SJSA1 (cell line): ENCODE results near the gene TARBP1. TPM values are rescaled to one million over a fixed set of nuclear protein-coding genes. Genes with fewer than 3 reads are reported as not detected.

Source experiments
- DNase-seq, 2 experiments: peaks; one replicate each; pipeline ENCODE4 v3.0.0-alpha.2; 2015 to 2020; ENCODE audit warnings: low spot score in 2 of 2, low read depth in 1 of 2
- H3K27ac ChIP-seq: fragments of 250-450 bp; sonication (Bioruptor Pico); 2 replicates; pipeline ENCODE4 v1.5.1; 2020; ENCODE audit warnings: mild to moderate bottlenecking, moderate library complexity
- H3K27me3 ChIP-seq: fragments of 250-450 bp; sonication (Bioruptor Pico); replicated peaks from 2 replicates; pipeline ENCODE4 v1.5.1; 2020; ENCODE audit warnings: mild to moderate bottlenecking, moderate library complexity
- H3K36me3 ChIP-seq: fragments of 250-450 bp; sonication (Bioruptor Pico); 2 replicates; pipeline ENCODE4 v1.5.1; 2020; ENCODE audit warnings: mild to moderate bottlenecking
- H3K4me1 ChIP-seq: fragments of 250-450 bp; sonication (Bioruptor Pico); replicated peaks from 2 replicates; pipeline ENCODE4 v1.6.1; 2021; ENCODE audit warnings: mild to moderate bottlenecking
- H3K4me3 ChIP-seq: fragments of 250-450 bp; sonication (Bioruptor Pico); 2 replicates; pipeline ENCODE4 v1.5.1; 2020; ENCODE audit warnings: mild to moderate bottlenecking
- H3K9me3 ChIP-seq: fragments of 250-450 bp; sonication (Bioruptor Pico); replicated peaks from 2 replicates; pipeline ENCODE4 v1.5.1; 2020; ENCODE audit warnings: mild to moderate bottlenecking
- total RNA-seq: library from RNA; depleted of rRNA; stranded (reverse); fragments of >200 nt; shearing (Covaris generic); gene quantifications from 2 replicates; pipeline ENCODE4 v1.2.3, GENCODE V29; 2014

TARBP1 gene
- total RNA-seq, 1 experiment from 2014 or later: 18.9 TPM

DNA sequence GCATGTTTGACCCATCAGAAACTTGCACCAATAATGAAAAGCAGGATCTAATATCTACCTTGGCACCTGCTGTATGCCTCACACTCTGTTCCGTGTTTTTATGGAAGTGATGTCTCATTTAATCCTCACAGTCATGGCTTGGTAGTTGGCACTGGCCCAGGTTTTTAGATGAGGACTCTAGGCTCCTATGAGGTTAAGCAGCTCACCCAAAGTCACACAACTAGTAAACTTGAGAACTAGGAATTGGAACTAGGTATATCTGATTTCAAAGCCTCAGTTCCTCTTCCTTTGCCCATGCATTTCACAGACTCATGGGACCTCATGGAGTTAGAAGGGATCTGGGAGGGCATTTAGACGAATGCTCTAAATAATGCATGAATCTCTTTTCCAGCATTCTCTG lies 21.3 kb upstream of the TARBP1 start:
- DNase-seq: no peak
- Histone ChIP-seq H3K27ac (peak overlapping the region; percentile 91), H3K36me3 (no peaks in the 10 kb centered on the region), H3K9me3 (no peaks in the 10 kb centered on the region), H3K27me3 (no peaks in the 10 kb centered on the region), H3K4me1 (peaks cover 39% of the 10 kb centered on the region), H3K4me3 (no peak overlapping the region)

DNA sequence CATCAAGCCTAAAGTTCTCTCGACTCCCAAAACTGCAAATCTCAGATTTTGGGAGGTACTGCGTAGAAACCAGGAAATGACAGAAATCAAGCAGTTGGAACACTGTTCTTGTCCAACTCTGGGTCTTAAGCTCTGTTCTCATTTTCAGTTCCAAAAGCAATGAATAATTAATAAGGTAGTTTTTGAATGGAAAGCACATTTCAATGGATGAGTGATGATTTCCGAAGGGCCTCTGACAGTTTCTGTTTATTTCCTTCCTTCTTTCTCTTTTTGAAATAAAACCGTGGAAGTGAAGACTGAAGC lies 20.9 kb upstream of the TARBP1 start:
- Histone ChIP-seq H3K9me3 (no peaks in the 10 kb centered on the region), H3K36me3 (no peaks in the 10 kb centered on the region), H3K27ac (peak overlapping the region; percentile 91), H3K27me3 (no peaks in the 10 kb centered on the region), H3K4me3 (no peak overlapping the region), H3K4me1 (peaks cover 40% of the 10 kb centered on the region)
- DNase-seq: no peak

DNA sequence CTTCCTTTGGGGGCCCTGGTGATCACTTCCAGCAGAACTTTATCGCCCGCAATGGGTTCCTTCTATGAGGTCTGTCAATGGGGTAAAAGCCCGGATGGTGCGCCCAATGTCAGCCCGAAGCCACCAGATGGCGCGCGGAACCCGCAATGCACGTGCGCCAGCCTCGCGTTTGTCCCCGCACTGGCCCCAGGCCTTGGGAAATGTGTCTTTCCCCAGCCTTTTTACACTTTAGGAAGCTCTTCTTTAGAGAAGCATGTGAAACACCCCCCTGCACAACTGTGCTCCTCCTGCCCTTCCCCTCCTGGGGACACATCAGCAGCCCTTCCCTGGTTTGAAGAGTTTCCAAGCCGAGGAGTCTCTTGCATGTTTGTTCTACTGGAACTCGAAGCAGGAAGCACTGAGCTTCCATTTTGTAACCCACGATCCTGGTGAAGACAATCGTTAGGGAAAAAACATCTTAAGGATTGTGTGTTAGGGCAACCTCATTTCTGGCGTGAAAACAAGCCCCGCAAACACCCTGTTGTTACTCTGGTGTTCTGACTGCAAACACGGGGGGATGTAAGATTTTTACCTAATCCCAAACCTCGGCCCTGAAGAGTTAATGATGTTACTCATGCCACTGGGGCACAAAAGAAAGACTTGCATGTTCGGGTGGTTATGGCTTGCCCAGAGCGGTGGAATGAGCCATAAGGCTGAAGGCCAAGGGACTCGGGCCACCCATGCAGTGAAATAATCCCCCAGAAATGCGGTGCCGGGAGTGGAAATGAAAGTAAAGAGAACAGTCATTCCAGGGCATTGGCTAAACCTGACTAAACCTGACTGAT lies 20.4 kb upstream of the TARBP1 start:
- peak overlapping the region; percentile 91 for H3K27ac ChIP-seq
- H3K9me3 ChIP-seq: no peaks in the 10 kb centered on the region
- DNase-seq: peak; percentile 97
- H3K27me3 ChIP-seq: no peaks in the 10 kb centered on the region
- peaks cover 46% of the 10 kb centered on the region for H3K4me1 ChIP-seq
- H3K36me3 ChIP-seq: no peaks in the 10 kb centered on the region
- H3K4me3 ChIP-seq: no peak overlapping the region

DNA sequence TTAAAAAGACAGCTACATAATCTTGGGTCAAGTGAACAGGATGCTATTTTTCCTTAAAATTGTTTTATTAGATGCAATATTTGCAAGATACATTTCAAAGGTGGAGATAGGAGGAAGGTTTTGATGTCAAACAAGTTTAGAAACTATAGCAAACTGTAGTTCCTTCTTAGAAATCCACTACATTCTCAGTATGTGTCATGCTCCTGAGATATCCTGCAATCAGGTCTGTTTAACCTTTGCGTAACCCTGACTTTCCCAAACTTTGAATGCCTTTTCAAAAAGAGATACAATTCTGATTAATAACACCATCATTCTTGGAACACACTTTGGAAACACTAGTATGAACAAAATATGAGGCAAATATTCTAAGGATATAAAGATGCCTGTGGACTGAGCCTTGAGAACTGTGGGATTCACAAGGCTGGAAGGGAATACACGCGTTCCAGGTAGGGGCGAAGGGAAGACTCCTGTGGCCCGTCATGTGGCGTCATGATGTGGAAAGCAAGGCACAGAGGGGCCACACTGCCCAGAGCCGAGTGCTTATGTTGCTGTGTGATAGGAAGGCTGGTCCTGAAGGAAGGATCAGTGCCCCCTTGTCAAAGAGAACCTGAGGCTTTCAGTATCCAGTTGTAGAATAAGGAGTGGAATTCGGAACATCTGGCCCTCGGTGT lies 19.6 kb upstream of the TARBP1 start:
- H3K4me1 ChIP-seq: peaks cover 53% of the 10 kb centered on the region
- H3K27ac ChIP-seq: peak overlapping the region; percentile 91
- H3K36me3 ChIP-seq: no peaks in the 10 kb centered on the region
- H3K9me3 ChIP-seq: no peaks in the 10 kb centered on the region
- H3K4me3 ChIP-seq: no peak overlapping the region
- H3K27me3 ChIP-seq: no peaks in the 10 kb centered on the region
- DNase-seq: no peak

DNA sequence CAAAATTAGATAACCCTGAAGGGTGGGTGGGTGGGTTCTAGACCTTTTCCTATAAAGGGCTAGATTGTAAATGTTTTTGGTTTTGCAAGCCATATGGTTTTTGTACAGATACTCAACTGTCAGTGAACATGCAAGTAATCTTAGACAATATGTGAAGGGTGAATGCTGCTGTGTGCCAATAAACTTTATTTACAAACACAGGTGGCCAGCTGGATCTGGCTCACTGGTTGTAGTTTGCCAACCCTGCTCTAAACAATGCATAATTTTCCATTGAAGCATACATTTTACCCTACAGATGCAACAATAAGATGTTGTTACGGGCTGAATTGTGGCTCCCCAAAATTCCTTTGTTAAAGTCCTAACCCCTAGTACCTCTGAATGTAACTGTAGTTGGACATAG lies 18.6 kb upstream of the TARBP1 start:
- Histone ChIP-seq H3K4me1 (peaks cover 57% of the 10 kb centered on the region), H3K27me3 (no peaks in the 10 kb centered on the region), H3K36me3 (no peaks in the 10 kb centered on the region)

DNA sequence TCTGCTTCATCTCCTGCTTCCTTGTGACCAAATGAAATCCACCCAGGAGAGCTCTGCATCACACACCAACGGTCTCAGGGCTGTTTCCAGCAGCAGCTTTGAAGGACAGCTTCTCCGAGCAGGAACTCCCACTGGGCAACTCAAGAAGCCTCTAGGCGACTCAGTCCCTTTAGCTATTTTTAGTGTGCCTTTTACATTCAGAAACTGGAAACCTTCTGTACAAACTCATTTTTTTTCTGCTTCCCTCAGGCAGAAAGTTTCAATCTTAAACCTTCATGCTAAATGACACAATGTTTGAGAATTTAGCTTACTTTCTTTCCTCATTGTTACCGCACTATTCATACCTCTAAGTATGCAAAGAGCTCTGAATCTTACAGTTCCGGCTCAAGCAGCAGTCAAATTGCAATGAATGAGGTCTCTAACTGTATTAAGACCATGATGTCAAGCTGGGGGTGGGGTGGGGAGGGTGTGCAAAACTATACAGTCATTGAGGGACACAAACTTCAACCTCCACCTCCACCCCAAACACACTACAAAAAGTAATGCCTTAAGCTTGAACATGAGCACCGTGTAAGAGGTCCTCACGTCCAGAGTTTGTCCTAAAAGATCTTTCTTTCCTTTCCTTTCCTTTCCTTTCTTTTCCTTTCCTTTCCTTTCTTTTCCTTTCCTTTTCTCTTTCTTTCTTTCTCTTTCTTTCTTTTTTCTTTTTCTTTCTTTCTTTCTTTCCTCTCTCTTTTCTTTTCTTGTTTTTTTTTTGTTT lies 16.4 kb upstream of the TARBP1 start:
- H3K4me1 ChIP-seq: peaks cover 44% of the 10 kb centered on the region
- peak; percentile 87 to 95 for DNase-seq
- H3K9me3 ChIP-seq: no peaks in the 10 kb centered on the region
- H3K4me3 ChIP-seq: peak overlapping the region; percentile 4; the same call in 1 of the 2 replicates
- no peaks in the 10 kb centered on the region for H3K36me3 ChIP-seq
- H3K27me3 ChIP-seq: no peaks in the 10 kb centered on the region
- H3K27ac ChIP-seq: peak overlapping the region; percentile 95

More for the DNA sequence above, 18.6 kb upstream of the TARBP1 start:
- H3K27ac ChIP-seq: no peak overlapping the region
- no peak for DNase-seq
- H3K4me3 ChIP-seq: no peak overlapping the region
- H3K9me3 ChIP-seq: no peaks in the 10 kb centered on the region

DNA sequence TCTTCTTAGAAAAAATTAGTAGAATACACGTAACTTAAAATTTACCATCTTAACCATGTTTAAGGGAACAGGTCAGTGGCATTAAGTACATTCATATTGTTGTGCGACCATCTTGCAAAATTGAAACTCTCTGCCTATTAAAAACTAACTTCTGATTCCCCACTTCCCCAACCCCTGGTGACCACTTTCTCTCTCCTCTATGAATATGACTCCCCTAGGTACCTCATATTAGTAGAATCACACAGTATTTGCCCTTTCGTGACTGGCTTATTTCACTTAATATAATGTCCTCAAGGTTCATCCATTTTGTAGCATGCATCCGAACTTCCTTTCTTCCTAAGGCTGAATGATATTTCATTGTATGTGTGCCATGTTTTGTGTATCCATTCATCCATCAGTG lies 15.1 kb upstream of the TARBP1 start:
- DNase-seq: no peak
- H3K27ac ChIP-seq: peak overlapping the region; percentile 95
- no peaks in the 10 kb centered on the region for H3K36me3 ChIP-seq
- no peak overlapping the region for H3K4me3 ChIP-seq
- no peaks in the 10 kb centered on the region for H3K9me3 ChIP-seq
- no peaks in the 10 kb centered on the region for H3K27me3 ChIP-seq
- H3K4me1 ChIP-seq: peaks cover 35% of the 10 kb centered on the region

DNA sequence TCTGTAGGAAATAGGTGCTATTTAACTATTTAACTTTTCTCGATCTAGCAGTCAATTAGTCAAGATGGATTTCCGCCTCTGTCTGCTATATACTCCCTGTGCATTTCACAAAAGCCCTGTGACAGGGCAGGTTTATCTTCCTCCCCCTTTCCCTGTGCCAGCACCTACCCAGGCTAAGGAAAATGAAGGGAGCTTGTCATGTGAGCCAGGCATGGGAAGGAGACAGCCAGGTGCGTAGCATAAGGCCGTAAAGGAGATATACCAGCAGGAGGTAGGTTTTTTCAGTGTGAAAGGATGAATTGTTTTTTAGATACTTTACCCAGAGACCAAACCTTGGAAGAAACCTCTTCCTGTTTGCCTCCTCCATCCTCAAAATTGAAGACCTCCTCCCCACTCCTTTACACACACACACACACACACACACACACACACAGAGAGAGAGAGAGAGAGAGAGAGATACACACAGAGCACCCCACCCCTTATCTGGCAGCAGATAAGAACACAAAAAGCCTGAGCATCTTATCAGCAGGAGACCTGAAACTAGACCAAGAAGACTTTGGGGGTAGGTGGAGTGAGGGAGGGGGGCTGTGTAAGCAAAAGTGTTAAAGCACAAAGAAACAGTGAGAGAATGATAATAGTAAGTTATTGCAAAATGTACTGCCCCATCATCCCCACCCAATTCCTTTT lies 12.0 kb upstream of the TARBP1 start:
- H3K27me3 ChIP-seq: no peaks in the 10 kb centered on the region
- H3K9me3 ChIP-seq: no peaks in the 10 kb centered on the region
- no peak overlapping the region for H3K4me3 ChIP-seq
- DNase-seq: no peak
- no peaks in the 10 kb centered on the region for H3K36me3 ChIP-seq
- H3K27ac ChIP-seq: no peak overlapping the region
- H3K4me1 ChIP-seq: peaks cover 33% of the 10 kb centered on the region

DNA sequence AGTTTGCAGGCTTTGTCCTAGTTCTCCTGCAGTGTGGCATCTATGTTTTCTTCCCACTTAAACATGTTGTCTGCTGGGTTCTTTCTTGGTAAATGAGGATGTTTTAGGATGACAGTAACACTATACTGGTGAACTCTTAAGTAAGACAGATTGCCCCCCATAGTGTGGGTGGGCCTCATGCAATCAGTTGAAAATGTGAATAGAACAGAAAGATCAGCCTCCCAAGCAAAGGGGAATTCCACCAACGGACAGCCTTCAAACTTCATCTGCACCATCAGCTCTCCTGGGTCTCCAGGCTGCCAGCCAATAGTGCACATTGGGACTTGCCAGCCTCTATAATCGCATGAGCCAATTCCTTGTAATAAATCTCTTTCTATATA lies 10.7 kb upstream of the TARBP1 start:
- Histone ChIP-seq H3K27me3 (no peaks in the 10 kb centered on the region), H3K27ac (no peak overlapping the region), H3K4me1 (peaks cover 26% of the 10 kb centered on the region), H3K36me3 (no peaks in the 10 kb centered on the region), H3K4me3 (no peak overlapping the region), H3K9me3 (no peaks in the 10 kb centered on the region)
- no peak for DNase-seq

DNA sequence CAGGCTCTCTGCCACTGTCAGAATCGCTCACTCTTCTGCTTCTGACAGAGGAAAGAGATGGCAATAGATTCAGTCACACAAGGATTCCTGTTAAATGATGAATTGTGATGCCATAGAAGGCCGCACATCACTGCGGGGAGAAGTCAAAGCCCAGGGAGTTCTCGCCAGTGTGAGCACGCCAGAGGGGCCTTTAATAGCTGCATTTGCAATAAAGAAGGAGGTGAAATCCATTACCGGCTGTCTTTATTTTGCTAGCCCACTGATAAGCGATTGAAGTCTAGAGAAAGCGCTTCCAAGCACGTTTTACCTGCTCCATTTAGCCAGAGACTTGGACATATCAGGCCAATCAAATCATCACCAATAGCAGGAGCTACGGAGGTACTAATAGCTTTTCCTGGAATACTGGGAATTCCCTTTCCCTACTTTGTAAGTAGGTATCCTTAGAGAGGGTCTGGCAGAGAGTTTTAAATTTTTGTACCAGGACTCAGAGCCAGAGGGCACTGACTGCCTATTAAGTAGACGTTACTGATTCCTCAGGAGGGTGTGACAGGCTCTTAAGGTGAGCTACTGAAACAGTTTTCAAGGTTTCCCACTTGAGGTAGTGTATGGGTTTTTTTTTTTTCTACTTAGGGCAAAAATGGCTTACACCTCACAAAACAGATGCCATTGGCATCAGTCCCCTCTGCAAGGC lies 10.2 kb upstream of the TARBP1 start:
- H3K9me3 ChIP-seq: no peaks in the 10 kb centered on the region
- no peaks in the 10 kb centered on the region for H3K27me3 ChIP-seq
- no peak for DNase-seq

DNA sequence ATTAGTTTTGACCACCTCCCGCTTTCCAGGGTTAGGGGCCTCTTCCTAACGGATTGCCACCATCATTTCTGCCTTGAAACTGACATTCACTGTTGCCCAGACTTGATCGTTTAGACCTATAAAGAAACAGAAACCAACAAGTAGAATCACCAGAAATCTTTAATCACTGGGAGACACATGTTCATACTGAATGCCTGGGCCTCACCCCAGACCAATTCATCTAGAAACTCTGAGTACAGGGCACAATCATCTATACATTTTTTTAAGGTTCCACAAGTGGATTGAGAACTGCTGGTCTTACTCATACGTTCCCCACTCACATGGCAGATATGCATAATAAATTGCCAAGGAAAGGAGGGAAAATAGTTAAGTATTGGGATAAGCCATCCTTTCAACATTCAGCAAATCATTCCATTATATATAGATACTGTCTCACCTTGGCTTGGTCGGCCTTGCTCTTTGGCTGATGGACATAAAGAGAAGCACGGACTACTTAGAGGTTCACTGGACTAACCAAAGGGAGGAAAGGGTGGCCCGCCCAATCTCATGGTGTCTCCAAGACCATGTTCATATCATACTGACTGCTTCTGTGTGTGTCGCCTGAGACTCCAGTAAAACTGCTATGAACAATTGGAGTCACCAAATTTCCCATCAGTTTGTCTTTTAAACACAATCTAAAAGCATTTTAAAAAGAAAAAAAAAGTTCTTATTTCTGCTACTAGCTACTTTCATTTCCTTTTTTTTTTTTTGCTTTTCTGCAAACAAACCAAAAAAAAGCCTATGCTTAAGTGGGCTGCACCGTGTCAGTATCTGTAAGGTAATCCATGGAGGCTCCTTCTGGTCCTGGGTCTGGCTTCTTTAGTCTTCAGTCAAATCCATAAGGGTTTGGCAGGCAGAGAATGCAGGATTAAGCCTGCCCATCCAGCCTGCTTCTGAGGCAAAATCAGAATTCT lies 9.4 kb upstream of the TARBP1 start:
- H3K9me3 ChIP-seq: no peaks in the 10 kb centered on the region
- no peaks in the 10 kb centered on the region for H3K27me3 ChIP-seq
- H3K36me3 ChIP-seq: no peaks in the 10 kb centered on the region
- no peak overlapping the region for H3K4me3 ChIP-seq
- no peak overlapping the region for H3K27ac ChIP-seq
- no peak for DNase-seq
- H3K4me1 ChIP-seq: peaks cover 18% of the 10 kb centered on the region

More for the DNA sequence above, 10.2 kb upstream of the TARBP1 start:
- Histone ChIP-seq H3K27ac (no peak overlapping the region), H3K4me3 (no peak overlapping the region), H3K4me1 (peaks cover 25% of the 10 kb centered on the region), H3K36me3 (no peaks in the 10 kb centered on the region)
